CD4-positive, alpha-beta T cell treated with Interleukin-21 for 1 hour (primary cell): ENCODE measurements around the gene TIMP3.
A peak's percentile ranks its signal among the peaks of the same experiment; 100 is the strongest.

Source experiments
- DNase-seq: peaks from one replicate; pipeline ENCODE4 v3.0.0-alpha.2; 2020

TIMP3 gene

DNA sequence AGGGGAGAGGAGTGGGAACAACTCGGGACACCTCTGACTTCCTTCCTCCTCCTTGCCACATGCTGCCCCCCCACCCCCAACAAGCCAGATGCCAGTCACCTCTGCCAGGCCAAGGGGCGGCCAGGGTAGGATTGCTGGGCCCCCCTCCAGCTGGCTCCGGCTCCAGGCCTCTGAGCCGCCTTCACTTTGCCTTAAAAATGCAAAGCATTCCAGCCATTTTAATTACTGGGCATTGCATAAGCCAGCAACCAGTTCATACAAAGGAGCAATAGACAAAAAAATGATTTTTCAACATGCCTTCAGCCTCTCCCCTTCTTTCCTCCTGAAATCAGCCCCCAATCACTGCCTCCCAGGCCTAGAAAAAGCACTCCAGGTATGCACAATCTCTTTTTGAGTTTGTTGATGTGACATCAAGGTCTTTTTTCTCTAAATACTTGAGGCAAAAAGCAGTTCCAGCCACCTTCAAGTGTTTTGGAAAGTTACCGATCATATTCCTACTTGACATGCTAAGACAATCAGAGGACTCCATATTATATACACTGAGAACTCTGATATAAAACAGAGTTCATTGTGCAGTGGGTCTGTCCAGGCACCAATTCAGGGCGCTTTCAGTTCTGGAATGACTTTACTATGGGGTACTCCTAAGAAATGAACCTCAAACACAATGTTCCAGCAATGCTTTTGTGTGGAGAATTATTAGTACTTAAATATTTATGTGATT is 12.4 kb upstream of the TIMP3 start:
- no peak for DNase-seq

DNA sequence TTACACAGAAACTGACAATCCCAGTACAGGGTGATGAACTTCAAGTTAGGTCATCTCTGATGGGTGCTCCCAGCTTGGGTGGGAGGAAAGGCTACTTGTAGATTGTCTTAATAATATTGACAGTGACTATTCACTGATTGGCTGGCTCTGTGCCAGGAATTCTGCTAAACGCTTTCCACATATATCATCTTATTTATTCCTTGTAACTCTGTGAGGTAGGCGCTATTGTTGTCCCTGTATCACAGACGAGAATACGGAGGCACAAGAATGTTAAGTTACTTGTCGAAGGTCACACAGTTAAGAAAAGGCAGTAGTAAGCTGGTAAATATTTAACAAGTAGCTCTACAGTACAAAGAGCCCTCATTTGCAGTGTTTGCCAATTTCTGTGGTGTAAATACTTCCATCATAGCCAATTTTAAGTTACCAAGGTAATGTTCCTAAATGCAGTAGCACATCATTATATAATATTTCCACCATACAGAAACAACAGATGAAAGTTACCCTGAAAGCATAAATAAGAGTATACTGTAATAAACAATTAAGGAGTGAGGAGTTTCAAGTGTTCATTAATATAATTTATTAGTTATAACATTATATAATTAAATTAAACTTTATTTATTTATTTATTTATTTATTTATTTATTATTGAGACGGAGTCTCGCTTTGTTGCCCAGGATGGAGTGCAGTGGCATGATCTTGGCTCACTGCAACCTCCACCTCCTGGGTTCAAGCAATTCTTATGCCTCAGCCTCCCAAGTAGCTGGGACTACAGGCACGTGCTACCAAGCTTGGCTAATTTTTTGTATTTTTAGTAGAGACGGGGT is 11.5 kb upstream of the TIMP3 start:
- DNase-seq, result no peak

DNA sequence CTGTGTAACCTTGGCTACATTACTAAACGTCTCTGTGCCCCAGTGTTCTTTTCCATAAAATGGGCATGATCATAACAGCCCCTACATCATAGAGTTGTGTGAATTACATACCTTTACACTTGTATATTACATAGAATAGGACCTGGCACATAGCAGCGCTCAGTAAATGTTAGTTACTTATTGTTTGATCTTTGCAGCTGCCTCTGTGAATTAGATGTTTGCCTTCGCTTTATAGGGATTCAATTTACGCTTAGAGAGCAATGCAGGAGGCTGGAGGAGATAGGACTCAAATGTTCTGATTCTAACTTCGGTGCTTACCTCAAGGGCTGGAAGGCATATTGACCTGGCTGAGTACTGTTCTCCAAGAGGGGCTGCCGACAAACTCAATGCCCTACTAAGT is 10.4 kb upstream of the TIMP3 start:
- DNase-seq, result no peak

DNA sequence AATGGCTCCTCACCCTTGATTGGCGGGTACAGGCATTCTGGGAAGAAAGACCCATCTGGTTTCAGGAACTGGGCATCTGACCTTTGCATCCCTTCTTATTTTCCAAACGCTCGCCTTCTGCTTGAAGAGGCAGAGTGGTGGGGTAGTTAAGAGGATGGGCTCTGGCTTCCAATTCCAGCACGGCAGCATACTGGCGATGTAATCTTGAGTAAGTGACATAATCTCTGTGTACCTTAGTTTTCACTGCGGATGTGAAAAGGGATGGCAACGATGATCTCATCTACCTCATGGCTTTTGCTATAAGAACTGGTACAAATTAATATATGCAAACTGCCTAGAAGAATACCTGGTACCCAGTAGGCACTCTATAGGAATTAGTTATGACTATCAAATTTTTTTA is 10.0 kb upstream of the TIMP3 start:
- no peak for DNase-seq

DNA sequence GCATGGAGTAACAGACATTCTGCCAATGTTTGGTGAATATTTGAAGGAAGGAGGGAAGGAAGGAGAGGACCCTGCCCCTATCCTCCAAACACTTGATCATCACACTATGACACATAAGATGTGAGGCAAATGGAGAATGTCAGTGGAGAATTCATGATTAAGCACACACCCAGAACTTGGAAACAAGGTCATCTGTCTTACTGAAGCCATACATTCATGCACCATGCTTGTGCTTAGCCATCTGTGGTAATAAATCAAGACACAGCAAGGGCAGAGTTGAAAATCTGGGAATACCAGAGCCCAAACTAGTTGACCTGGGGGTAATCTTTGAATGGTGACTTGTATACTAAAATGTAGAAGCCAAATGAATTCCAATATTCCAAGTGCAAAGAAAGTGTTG is 7.9 kb upstream of the TIMP3 start:
- no peak for DNase-seq

DNA sequence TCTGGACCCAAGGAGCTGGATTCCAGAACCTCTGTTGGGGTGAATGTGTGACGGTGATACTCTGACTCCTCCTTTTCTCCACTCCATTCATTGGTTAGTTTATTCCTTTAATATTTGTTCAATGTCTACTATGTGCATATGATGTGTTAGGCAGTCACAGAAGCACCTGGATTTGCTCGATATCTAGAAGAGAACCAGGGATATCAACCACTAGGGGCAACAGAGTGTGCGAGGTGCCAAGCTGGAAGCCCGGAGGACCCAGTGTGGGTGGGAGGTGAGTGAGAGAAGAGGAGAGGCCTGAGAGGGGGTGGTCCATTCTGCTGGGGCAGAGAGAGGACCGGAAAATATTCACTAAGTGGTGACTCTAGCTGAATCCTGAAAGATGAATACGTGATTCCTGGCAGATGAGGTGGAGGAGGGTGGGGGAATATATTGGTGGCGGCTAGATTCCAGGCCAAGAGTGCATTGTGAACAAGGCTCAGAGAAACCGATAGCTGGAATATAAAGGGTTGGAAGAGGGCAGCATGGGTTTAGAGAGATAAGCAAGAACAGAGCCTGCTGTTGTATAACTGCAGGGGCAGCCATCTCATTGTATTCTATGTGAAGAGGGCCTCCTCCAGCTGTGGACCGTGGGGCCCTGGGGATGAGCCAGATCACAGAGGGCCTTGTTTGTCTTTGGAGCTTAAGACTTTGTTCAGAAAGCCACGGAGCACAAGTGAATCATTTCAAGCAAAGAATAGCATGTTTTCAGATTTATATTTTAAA is 6.9 kb upstream of the TIMP3 start:
- no peak for DNase-seq

DNA sequence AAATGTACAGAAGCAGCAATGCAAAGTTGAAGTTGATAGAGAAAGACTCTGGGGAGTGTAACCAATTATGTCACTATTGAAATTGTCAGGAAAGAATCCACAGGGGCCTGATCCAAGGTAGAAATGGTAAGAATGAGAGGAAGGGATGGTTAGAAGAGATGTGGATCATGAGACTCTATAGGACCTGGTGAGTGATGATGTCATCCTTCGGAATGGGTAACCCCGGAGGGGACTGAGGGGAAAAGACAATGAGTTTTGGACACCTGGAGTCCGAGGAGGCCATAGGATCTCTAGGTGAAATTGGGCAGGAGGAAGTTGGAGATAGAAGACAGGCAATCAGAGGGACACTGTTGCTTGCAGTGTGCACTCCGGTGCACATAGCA is 6.3 kb upstream of the TIMP3 start:
- no peak for DNase-seq

DNA sequence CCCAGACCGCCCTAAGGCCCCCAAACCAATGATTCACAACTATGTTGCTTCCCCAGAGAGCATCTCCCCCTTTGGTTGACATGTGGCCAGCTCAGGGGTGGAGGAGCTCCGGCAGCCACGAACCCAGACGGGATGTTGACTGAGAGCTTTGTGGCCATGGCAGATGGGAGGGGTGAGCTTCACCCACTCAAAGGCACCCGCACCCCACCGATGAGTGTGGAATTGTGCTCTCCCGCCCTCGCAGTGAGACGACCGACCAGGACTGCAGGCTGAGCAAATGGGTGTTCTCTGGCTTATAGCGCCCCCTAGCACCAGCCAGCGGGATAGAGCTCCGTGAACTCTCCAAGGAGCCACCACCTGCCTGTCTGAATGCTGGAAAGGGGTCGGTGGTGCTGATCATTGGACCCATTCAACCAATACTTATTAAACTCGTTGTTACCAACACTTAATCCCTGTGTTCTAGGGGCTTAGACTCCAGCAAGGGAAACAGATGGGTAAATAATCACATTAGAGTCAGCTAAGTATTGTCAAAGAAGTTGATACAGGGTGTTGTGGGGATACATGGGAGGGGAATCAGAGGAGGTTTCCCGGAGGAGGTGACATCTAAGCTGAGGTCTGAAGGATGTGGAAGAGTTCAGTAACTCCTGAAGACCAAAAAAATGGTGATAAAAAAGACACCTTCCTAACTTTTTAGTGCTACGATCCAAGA is 4.5 kb upstream of the TIMP3 start:
- peak; percentile 48 for DNase-seq

DNA sequence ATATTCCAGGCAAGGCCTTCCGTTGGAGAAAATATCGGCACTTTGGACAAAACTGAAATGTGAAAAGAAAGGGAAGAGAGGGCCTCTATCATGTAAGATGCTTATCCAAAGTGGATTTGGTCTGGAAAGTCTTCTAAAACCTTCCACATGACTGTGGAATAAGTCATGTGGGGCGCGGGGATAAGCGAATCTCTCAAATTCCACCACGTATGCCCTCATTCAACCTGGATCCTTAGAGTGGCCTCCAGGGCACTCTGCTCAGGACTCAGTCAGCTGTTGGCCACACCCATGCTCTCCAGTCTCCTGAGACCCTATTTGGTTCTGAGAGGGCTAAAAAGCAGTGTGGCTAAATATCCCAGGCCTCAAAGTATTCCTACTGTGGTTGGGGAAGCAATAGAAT is 2.0 kb upstream of the TIMP3 start:
- no peak for DNase-seq

DNA sequence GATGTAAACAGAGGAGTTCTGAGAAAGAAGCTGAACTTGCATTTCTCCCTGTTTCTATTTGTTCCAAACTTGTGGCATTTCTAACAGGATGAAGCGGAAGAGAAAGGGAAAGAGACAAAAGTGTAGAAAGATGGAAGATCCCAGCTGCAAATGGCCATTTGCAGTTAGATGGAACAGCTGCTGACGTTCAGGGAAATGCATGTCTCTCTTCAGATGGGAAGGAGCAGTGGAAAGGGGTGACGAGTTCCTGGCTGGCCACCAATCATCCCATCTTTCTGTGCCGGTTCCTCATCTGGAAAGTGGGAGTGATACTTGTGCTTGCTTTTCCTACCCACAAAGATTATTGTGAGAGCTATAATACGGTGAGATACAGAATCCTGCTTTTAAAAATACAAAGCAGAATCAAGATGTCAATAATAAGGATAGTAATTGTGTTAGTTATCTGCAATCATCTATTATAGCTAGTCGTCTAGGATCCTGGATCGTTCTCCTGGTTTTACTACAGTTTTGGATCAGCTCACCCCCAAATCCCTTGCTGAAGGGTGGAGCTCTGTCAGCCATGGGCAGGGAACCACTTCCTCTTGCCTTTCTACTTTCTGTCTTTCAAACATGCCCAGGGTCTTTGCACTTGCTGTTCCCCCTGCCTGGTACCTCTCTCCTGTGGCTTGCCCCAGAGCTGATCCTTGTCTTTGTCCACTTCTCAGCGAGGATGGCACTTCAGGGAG is 1.2 kb upstream of the TIMP3 start:
- DNase-seq, result no peak

DNA sequence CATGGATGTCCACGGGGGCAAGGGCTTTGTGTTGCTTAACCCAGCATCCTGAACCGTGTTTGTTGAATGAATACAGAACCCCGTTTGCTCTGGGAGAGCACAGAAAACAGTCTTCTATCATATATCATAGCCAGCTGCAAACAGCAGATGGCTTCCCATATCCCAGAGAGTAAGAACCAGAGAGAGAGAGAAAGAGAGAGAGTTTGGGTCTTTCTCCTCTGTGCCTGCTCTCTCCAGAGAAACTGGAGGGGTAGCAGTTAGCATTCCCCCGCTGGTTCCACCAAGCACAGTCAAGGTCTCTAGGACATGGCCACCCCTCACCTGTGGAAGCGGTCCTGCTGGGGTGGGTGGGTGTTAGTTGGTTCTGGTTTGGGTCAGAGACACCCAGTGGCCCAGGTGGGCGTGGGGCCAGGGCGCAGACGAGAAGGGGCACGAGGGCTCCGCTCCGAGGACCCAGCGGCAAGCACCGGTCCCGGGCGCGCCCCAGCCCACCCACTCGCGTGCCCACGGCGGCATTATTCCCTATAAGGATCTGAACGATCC is 440 bp upstream of the TIMP3 start:
- no peak for DNase-seq

DNA sequence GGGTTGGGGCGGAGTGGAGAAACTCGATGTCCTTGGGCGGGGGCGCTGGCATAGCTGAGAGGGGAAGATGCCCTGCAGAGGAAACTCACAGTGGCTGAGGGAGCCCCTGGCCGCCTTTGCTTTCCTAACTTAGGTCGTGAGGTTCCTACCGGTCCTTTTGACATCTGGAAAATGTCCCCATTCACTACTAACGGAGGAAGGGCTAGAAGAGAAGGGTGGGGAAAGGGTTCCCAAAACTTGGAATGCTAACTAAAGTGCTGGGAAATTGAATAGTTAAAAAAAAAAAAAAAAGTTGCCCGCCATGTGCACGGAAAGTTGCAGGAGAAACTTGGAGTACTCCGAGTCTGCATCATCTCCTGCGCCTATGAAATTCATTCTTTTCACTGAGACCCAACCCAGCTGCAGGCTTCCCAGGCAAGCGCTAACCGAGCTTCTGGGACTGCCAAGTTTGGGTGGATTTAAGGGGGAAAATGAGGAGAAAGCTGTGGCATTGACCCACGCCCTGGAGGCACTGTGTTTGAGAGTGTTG is 796 bp downstream of the TIMP3 start:
- DNase-seq, result no peak

DNA sequence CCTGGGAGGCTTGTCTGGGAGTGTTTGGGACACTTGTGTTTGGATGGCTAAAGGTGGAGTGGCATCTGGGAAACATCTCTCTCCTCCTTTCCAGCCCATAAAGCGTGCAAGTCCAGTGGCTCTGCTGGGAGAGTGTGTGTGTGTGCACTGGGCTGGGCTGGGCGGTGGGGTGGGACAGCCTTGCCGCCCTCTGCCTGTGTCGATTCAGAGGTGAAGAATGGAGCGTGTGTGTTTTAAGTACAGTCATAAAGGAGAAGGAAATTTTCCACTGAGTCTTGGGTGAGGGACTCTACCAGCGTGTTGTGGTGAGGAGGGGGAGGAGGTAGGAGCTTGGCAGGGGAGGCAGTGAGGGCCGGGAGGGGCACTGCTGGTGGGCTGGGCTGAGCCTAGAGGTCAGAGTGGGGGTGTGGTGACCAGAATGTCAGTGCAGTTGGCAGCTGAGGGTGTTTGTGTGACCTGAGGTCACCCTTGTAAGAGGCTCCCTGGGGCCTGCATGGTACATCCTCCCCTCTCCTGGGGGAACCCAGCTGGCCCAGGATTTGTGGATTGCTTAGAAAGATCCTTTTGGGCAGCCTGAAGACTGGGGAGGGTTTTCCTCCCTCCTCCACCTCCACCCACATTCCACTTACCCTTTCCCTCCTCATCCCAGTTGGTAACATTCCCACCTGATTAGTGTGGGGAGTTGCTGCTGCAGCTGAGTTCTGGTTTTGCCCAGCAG is 1.7 kb downstream of the TIMP3 start:
- DNase-seq, result no peak

DNA sequence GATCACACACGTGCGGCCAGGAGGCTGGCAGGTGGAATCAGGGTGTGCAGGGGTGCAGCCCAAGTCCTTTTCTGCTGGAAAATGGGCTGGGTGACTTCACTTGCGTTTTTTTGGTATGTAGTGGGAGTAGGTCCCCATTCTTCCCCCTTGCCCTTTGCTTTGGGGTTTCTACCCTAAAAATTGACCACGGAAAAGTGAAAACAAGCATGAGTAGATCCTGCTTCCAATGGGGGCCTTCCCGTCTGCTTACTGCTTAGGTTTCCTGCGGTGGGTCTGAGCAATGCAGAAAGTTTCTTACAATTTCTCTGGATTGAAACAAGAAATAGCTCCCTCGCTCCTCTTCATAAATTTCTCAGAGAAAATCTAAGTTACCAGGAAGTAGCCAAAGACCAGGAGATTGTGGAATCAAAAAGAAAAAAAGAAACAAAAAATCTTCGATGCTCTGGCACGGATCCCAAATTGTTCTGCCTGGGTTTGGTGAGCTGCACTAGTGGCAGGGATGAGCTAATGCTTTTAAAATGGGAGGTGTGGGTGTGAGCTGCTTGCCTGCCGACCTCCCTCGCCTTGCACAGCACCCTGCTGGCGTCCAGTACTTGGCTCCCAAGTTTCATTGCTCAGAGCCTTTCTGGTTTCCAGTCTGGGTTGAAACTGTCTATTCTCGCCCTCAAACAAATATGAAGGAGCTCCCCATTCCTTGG is 2.4 kb downstream of the TIMP3 start:
- no peak for DNase-seq

DNA sequence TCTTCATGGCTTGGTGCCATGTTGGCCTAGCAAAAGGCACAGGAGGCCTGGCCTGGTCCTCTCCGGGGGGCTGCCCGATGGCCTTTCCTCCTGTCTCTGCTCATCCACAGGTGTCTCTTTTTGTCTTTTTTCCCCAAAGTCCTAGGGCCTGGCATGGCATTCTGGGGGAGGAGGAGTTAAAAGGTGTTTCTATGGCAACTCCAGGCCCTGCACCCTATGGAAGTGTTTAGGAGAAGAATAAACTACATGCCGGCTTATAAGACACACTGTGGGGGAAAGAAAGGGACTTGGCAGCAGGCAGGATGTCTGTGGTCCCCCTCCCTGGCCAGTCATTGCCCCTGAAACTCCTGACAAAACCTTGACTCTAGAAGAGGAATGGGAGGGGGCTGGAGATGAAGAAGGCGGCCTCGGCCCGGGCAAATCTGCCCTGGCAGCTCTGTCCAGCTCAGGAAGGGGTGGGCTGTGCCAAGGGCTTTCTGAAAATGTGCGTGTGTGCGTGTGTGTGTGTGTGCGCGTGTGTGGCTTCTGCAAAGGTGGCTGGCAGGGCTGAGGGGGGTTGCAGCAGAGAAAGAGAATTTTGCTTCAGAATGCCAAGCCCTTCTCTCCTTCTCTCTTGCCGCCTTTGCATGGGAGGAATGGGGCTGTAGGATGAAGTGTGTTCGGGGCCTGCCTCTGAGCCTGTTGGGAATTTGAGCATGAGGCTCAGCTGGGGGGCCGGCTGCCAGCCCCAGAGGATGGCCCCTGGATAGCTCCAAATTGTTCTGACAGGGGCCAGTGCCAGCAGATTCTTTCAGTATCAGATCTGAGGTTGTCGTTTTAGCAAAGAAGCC is 3.2 kb downstream of the TIMP3 start:
- DNase-seq, result no peak

DNA sequence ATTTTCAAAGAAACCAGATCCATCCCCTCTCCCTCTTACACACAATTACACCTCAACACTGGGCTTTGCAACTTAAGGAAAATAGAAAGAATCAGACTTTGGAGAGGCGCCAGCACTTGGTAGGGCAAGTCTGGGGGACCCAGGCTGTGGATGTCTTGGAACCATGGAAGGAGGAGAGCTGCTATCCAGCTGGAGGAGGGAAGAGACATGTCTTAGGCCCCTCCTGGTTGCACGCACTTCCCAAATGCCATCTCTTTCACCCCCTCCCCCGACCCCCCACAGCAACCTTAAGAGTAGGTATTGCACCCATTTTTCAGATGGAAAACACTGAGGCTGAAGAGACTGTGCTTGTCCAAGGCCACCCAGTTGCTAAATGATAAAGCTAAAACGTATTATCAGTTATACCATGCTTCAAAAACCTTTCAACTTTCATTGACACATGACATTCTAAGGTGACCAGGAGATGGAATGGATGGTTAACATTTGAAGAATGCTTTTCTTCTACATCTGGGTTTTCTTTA is 3.9 kb downstream of the TIMP3 start:
- DNase-seq, result no peak

DNA sequence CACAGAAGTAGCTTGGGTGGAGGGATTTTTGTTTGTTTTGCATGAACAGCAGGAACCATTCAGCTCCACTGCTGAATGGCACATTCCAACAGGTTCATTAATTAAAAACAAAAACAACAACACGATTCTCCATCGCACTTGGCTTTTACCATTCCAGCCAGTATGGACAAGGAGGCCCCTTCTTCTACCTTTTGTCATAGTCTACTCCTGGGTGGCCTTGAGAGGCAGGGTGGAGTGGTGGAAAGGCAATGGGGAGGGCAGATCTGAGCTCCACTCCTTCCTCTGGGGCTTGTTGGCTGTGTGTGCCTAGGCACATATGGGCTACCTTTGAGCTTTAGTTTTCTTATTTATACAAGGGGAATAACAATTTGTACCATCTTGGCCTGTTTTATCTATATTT is 4.8 kb downstream of the TIMP3 start:
- no peak for DNase-seq

DNA sequence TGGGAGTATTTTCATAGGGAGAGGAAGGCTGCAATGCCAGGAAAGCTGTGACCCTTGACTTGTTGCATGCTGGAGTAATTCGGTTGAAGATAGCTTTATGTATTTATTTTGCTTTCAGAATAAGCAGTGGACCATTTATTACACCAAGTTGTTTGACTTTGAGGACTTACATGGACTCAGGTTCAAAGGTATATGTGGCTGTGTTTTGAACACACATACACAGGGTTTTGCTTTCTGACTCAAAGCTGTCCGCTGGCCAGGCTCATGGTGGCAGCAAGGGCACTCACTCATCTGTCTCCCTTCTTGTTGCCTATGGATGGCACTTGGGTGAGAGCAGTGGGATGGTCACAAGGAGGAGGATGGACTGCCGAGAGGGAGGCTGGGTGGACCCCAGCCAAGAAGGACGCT is 6.5 kb downstream of the TIMP3 start:
- no peak for DNase-seq

DNA sequence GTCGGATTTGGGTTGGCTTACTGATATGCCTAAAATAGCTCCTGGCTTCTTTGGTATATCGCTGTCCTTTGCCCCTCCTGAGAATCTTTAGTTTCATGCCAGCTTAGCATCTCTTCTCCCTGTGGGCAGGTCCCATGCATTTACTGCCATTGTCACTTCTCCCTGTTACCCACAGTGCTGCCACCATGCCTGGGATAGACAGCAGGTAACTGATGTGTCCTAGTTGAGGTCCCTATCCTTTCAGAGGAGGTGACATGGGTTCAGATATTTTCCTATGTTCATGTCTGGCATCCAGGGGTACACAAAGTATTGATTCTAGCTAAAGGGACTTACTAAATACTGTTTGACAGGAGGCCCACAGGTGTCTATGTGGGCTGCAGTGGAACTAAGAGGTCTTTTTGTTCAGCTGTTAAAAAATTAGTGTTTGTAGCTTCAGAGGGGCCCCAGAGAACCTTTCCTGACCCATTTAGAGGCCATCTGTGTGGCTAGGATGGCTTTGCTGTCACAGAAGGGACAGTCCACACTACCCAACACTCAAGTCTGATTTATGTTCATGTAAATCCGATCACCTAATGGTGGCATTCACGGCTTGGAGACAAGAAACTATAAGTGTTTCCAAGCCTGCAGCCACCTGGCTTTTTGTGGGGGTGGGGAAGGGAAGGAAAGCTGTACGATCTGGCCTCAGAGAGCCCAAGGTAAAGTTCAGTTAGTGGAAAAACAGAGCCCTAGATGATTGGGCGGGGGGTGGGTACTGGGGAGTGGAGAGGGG is 8.5 kb downstream of the TIMP3 start:
- DNase-seq, result no peak
